Retinal pigment epithelial cell (primary cell): ENCODE data around the gene C7orf33.

Source experiments
- DNase-seq: peaks from one replicate; pipeline ENCODE4 v3.0.0-alpha.2; 2010; ENCODE audit warnings: low read depth
- H3K4me3 ChIP-seq: 2 replicates; pipeline ENCODE4 v1.5.1; 2011; ENCODE audit warnings: mild to moderate bottlenecking, low read length, control low read depth, moderate library complexity
- CTCF ChIP-seq: conservative IDR thresholded peaks from 2 replicates; pipeline ENCODE4 v1.5.1; 2011; ENCODE audit warnings: low read depth, low read length, control low read depth, inconsistent platforms

The C7orf33 gene

GRCh38 chr7:148650232-148650858 lies 59.8 kb downstream of the C7orf33 start:
- H3K4me3 ChIP-seq = no peak overlapping the region
- no peak for TF ChIP-seq CTCF
- no peak for DNase-seq

DNA sequence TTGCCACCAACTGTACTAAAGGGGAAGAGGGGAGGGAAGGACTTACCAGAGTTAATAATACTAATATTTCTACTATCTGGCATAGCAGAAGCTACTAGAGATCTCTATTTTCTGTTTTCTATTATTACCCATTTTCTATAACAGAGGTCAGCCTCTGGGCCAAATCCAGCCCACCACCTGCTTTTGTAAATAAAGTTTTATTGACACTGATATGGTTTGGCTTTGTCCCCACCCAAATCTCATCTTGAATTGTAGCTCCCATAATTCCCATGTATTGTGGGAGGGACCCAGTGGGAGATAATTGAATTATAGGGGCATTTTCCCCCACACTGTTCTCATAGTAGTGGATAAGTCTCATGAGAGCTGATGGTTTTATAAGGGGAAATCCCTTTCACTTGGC lies 62.2 kb downstream of the C7orf33 start:
- H3K4me3 ChIP-seq = no peak overlapping the region
- DNase-seq = no peak
- no peak for TF ChIP-seq CTCF

- H3K4me3 ChIP-seq = no peak overlapping the region
- no peak for TF ChIP-seq CTCF
- no peak for DNase-seq
These were observed 67.4 kb downstream of the C7orf33 start for GRCh38 chr7:148657929-148658328.

DNA sequence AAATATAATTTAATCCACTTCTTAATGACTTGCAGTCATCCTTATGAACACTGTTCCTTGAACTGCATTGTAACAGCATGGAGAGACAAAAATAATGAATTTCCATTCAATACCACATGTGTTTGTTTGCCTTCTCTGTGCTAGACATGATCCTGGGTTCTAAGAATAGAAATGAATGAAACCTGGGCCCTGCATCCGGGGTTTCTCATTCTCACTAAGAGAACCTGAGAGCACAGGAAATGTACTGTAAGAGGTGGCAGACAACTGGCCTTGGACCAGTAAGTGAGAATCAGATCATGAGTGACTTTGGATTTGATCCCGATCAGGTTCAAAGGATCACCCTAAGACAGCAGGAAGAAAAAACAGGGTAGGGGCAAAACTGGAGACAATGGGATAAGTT lies 70.9 kb downstream of the C7orf33 start:
- TF ChIP-seq CTCF = no peak
- no peak for DNase-seq
- no peak overlapping the region for H3K4me3 ChIP-seq

- no peak for DNase-seq
- no peak overlapping the region for H3K4me3 ChIP-seq
- no peak for TF ChIP-seq CTCF
These were observed 72.1 kb downstream of the C7orf33 start for GRCh38 chr7:148662646-148663045.

DNA sequence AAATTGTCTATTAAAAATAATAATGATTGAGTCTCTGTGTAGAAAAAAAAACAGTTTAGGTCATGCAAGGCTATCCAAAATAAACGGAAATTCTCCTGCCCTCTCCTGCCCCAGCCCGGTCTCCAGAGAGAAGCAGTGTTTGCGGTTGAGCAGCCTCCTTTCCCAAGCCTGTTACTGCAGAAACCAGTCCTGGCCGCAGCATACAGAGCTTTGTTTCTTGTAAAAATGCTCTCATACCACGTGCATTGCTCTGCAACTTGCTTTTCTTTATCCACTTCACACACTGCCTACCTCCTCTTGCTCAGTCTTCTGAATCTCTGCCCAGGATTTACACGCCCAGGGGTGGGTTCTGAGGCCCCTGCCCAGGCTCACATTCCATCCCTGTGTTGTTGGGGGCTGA lies 73.8 kb downstream of the C7orf33 start:
- H3K4me3 ChIP-seq = no peak overlapping the region
- no peak for TF ChIP-seq CTCF
- peak; percentile 19 for DNase-seq

- DNase-seq = no peak
- no peak for TF ChIP-seq CTCF
These were observed 74.7 kb downstream of the C7orf33 start for GRCh38 chr7:148665221-148665620.

More at GRCh38 chr7:148665221-148665620, 74.7 kb downstream of the C7orf33 start:
- H3K4me3 ChIP-seq = no peak overlapping the region
